Esophagus muscularis mucosa (tissue), 3 donors: ENCODE data around the gene LMO3.

Source experiments
- POLR2A ChIP-seq: fragments of 450-650 bp; IDR thresholded peaks from one replicate; pipeline ENCODE4 v1.6.1; 2017; ENCODE audit warnings: antibody characterized with exemption, moderate library complexity, mild to moderate bottlenecking, low read depth
- POLR2AphosphoS5 ChIP-seq, 2 donors: sonication (generic); formaldehyde crosslinking; IDR thresholded peaks; one replicate each; pipeline ENCODE4 v1.6.1; 2017; ENCODE audit warnings: antibody characterized with exemption in 2 of 2
- TF ChIP-seq, protein P1 (sequence below), 3 experiments: fragments of 200-600 bp in 2 of 3; fragments of 450-650 bp in 1 of 3; sonication (generic) in 2 of 3; IDR thresholded peaks; one replicate each; pipeline ENCODE4 v1.5.1; 2017 to 2019; ENCODE audit warnings: antibody characterized with exemption in 3 of 3, mild to moderate bottlenecking in 2 of 3, moderate library complexity in 1 of 3

DNA sequence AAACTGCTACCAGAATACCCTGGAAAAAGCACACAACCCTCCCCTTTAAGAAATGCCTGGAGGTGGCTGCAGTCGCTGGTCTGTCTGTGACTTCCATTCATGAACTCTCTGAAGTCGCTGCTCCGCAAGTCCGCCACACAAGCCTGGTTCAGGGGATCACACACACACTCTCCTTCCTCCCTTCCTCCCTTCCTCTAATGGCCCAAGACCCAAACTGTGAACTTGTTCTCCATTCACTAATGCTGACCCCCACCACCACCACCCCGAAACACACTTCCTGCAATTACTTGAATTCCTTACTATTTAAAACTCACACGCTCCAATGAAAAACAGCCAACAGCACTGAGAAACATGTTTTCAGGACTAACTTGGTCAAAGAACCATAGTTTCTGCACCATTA, 1.0 kb upstream of the LMO3 start:
- TF ChIP-seq POLR2AphosphoS5 (IDR thresholded peaks at IDR 0.05), result no peak
- TF ChIP-seq, protein P1, sequence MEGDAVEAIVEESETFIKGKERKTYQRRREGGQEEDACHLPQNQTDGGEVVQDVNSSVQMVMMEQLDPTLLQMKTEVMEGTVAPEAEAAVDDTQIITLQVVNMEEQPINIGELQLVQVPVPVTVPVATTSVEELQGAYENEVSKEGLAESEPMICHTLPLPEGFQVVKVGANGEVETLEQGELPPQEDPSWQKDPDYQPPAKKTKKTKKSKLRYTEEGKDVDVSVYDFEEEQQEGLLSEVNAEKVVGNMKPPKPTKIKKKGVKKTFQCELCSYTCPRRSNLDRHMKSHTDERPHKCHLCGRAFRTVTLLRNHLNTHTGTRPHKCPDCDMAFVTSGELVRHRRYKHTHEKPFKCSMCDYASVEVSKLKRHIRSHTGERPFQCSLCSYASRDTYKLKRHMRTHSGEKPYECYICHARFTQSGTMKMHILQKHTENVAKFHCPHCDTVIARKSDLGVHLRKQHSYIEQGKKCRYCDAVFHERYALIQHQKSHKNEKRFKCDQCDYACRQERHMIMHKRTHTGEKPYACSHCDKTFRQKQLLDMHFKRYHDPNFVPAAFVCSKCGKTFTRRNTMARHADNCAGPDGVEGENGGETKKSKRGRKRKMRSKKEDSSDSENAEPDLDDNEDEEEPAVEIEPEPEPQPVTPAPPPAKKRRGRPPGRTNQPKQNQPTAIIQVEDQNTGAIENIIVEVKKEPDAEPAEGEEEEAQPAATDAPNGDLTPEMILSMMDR (IDR thresholded peaks at IDR 0.05), result no peak
- no peak for TF ChIP-seq POLR2A
